Right forelimb (tissue), 1 donor: ENCODE measurements around the gene DUSP5.

Source experiments
- DNase-seq: peaks from one replicate; pipeline ENCODE4 v3.0.0-alpha.2; 2018

DUSP5 gene

GRCh38 chr10:110481919-110482318 is 15.8 kb upstream of the DUSP5 start:
- no peak for DNase-seq

GRCh38 chr10:110483633-110484032 is 14.1 kb upstream of the DUSP5 start:
- DNase-seq: no peak

DNA sequence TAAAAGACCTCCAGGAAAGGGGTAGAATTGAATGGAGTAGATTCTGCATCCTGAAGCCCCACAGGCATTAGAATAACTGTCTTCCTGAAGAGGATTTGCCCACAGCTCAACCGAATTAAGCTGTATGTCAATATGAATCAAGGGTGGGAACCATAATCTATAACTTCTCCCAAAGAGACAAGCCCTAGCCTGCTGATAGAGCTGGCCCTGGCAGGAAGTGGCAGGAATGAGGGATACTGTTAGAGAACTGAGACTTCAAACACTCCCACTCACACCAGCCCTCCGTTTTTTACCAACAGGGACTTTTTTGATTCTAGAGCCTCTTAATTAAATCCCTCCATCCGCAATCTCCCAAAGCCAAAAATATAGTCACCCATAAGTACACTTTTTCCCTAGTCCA is 12.2 kb upstream of the DUSP5 start:
- no peak for DNase-seq

DNA sequence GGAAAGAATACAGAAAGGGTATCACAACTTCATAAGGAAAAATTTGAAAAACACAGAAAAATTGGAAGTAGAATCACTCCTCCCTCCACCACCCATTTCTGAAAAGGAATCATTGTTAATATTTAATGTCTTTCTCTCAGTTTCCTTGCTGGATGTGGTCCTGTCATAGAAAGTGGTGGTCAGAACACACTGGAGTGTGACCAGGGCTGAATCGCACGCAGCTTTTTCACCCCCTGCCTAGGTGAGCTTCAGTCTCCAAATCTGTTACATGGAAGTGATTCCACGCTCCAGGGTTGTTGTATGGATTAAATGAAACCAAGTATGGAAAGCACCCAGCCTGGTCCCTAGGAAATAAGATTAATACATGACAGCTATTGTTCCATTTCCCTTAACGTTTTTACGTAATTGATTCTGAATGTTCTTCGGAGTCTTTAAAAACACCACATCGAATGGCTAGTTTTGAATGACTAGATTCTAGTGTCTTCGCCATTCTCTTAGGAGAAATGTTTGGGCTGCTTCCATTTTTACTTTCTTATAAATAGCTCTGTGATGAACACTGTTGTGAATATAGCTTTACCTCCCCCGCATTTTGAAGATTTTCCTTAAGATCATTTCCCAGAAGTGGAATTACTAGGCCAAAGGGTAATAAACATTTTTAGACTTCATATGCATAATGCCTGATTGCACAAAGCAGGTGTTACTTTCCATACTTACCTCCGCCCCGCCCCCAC is 10.9 kb upstream of the DUSP5 start:
- DNase-seq: no peak

- DNase-seq: no peak
Observed at GRCh38 chr10:110487411-110488331, 10.0 kb upstream of the DUSP5 start.

DNA sequence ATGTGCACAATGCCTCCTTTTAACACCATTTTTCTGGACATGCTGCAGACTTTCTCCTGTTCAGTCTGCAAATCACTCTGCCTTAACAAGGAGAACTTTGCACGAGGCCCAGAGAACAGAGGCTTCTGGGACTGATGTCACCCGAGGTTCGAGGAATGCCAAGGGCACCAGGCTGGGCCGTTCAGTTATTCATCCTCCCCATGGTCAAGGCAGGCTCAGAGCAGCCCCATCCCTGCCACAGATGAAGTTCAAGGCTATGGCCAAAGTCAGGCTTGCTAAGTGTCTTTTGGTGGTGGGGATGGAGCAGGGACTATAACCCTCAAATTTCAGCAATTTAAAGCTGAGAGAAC is 9.4 kb upstream of the DUSP5 start:
- no peak for DNase-seq

GRCh38 chr10:110488940-110489339 is 8.8 kb upstream of the DUSP5 start:
- DNase-seq: no peak

DNA sequence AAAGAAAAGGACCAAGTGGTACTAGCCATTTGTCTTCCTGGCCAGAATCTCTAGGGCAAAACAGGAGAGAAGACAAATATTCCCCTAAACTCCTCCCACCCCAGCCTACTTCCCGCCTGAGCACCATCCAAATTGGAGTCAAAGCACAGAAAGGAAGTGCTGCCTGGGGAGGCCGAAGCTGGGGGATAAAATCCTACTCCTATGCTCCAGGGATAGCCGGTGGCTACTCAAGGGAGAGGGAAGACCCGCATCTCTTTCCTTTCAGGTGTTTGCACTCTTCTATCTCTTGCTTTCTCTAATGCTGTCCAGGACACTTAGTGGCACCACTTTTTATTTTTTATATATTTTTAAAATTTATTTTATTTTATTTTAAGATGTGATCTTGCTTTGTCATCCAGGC is 7.1 kb upstream of the DUSP5 start:
- DNase-seq: no peak

DNA sequence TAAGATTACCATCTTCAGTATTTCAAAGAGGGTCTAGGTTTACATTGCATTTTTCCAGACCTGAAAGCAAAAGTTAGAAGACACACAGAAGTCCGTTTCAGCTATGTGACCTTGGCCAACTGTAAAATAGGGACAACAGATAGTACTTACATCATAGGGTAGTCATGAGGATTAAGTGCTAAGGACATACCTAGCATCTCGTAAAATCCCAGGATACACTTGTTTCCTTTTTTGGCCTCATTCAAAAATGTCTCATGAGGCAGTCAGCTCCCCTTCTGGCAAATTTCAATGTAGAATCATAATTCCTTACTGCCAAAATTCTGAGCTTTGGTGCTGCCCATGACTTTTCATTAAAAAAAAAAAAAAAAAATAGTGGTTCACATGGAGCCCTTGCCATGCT is 6.4 kb upstream of the DUSP5 start:
- no peak for DNase-seq

DNA sequence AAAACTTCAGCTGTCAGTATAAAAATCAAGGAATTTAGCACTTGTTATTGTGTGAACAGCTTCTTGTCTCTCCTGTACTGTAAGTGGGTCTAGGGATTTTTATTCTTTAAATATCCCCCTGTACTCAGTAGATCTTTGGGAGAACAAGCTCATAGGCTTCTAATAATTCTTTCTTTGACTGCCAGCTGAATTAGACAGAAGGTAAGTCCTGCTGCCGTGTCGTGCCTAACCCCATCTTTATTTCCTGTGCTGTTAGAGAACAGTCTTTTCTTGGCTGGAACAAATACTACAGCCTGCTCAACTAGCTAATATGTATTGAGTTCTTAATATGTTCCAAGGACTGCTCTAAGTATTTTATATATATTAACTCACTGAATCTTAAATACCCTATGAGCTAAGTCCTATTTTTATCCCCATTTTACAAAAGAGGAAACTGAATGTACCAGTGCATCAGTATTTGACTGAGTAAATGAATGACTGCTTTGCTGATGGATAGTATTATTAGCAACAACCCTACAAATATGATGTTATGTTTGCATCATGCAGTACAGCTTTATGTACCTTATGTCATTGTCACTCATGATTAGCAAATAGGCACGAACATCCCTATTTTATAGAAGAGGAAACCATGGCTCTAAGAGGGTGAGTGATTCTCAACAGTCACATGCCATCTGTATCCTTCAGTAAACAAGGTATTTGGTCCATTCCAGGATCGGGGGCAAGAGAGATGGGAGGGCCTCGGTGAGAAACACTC is 5.5 kb upstream of the DUSP5 start:
- no peak for DNase-seq

- no peak for DNase-seq
Observed at GRCh38 chr10:110493832-110494426, 3.8 kb upstream of the DUSP5 start.

- no peak for DNase-seq
Observed at GRCh38 chr10:110494532-110494931, 3.2 kb upstream of the DUSP5 start.

GRCh38 chr10:110495731-110496552 is 1.8 kb upstream of the DUSP5 start:
- peak; percentile 38 for DNase-seq

GRCh38 chr10:110496553-110497437 is 912 bp upstream of the DUSP5 start:
- DNase-seq: peak; percentile 42

DNA sequence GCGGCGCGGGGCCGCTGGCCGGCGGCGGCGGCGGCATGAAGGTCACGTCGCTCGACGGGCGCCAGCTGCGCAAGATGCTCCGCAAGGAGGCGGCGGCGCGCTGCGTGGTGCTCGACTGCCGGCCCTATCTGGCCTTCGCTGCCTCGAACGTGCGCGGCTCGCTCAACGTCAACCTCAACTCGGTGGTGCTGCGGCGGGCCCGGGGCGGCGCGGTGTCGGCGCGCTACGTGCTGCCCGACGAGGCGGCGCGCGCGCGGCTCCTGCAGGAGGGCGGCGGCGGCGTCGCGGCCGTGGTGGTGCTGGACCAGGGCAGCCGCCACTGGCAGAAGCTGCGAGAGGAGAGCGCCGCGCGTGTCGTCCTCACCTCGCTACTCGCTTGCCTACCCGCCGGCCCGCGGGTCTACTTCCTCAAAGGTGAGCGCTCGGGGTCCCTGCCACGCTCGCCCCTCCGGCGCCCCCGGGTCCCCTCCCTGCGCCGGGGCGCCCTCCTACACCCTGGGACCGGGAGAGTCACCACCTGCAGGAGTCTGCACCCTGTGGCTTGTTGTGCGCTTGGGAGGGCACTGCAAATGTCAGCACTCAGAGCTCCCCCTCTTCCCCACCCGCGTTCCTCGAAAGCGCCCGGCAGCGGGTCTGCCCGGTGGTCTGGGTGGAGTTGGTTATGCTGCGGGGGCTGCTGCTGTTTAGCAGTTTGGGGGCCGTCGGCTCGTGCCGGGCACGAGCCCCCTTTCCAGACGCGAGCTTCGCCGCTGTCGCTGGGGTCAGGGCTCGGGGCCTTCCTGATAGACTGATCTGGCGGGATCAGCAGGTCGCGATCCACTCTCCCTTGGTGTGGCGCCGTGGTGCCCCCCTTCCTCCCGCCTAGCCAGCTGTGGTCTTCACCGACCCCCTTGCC is 627 bp downstream of the DUSP5 start:
- peak; percentile 75 for DNase-seq

- DNase-seq: peak; percentile 42
Observed at GRCh38 chr10:110498982-110499795, 1.5 kb downstream of the DUSP5 start.

GRCh38 chr10:110499796-110500514 is 2.2 kb downstream of the DUSP5 start:
- DNase-seq: no peak

GRCh38 chr10:110500515-110500905 is 2.8 kb downstream of the DUSP5 start:
- DNase-seq: peak; percentile 37
